Gastroesophageal sphincter (tissue), 3 donors: ENCODE data around the gene HIVEP2.

Experiments
- CTCF ChIP-seq, 4 experiments: fragments of 200-600 bp in 2 of 4; fragments of 450-650 bp in 2 of 4; sonication (generic) in 1 of 4; IDR thresholded peaks; one replicate each; pipeline ENCODE4 v1.5.1; 2017 to 2019; ENCODE audit warnings: antibody characterized with exemption in 4 of 4, mild to moderate bottlenecking in 2 of 4, moderate library complexity in 2 of 4
- EP300 ChIP-seq: sonication (generic); formaldehyde crosslinking; IDR thresholded peaks from one replicate; pipeline ENCODE4 v1.6.1; 2017; ENCODE audit warnings: antibody characterized with exemption, mild to moderate bottlenecking
- POLR2A ChIP-seq, 2 donors: fragments of 450-650 bp; IDR thresholded peaks; one replicate each; pipeline ENCODE4 v1.6.1; 2017; ENCODE audit warnings: antibody characterized with exemption in 2 of 2, mild to moderate bottlenecking in 2 of 2, moderate library complexity in 1 of 2
- POLR2AphosphoS5 ChIP-seq: sonication (generic); formaldehyde crosslinking; IDR thresholded peaks from one replicate; pipeline ENCODE4 v1.6.1; 2017; ENCODE audit warnings: antibody characterized with exemption

GRCh38 chr6:142846459-142846831 is 98.5 kb downstream of the HIVEP2 start:
- TF ChIP-seq CTCF (IDR thresholded peaks at IDR 0.05) (no peak), POLR2A (IDR thresholded peaks at IDR 0.05) (no peak), EP300 (no peak), POLR2AphosphoS5 (no peak)
